Measurements from ENCODE around the gene ADORA2B.

The ADORA2B gene

DNA sequence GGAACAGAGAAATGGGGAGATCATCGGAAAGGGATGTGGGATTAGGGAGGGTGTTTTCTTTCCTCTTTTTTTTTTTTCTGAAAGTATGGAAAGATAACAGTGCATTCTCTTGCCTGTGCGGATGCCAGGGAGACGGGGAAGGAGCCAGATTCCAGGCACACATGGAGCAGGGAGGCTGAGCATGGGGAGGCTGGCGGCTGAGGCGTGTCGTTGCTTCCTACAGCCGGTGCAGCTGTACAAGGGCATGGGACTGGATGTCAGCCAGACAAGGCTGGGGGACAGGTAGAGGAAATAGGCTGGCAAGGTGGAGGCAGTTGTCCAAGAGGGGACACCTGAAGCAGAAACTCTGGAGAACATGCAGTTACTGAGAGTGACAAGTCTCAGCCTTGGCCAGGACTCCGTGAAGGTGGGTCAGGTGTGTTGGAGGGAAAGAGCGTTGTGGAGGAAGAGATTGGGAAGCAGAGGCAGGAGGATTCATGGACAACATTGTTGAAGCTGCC is 16.6 kb upstream of the ADORA2B start:
- H3K36me3 ChIP-seq (ENCODE audit: low read length) = no peaks in the 10 kb centered on the region
- H3K27ac ChIP-seq (ENCODE audit: low read depth, low read length) = no peak overlapping the region
- H4K20me1 ChIP-seq (ENCODE audit: low read depth, low read length) = no peaks in the 10 kb centered on the region
- no peaks in the 10 kb centered on the region for H3K79me2 ChIP-seq (ENCODE audit: insufficient read depth, low read length)
- H3K4me3 ChIP-seq (ENCODE audit: insufficient read depth, low read length, poor library complexity, severe bottlenecking) = no peak overlapping the region
- no peak overlapping the region for H3K4me2 ChIP-seq (ENCODE audit: low read depth, low read length, poor library complexity, severe bottlenecking)
- H3K9ac ChIP-seq (ENCODE audit: low read length) = no peak overlapping the region
- TF ChIP-seq, protein P1, sequence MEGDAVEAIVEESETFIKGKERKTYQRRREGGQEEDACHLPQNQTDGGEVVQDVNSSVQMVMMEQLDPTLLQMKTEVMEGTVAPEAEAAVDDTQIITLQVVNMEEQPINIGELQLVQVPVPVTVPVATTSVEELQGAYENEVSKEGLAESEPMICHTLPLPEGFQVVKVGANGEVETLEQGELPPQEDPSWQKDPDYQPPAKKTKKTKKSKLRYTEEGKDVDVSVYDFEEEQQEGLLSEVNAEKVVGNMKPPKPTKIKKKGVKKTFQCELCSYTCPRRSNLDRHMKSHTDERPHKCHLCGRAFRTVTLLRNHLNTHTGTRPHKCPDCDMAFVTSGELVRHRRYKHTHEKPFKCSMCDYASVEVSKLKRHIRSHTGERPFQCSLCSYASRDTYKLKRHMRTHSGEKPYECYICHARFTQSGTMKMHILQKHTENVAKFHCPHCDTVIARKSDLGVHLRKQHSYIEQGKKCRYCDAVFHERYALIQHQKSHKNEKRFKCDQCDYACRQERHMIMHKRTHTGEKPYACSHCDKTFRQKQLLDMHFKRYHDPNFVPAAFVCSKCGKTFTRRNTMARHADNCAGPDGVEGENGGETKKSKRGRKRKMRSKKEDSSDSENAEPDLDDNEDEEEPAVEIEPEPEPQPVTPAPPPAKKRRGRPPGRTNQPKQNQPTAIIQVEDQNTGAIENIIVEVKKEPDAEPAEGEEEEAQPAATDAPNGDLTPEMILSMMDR (IDR thresholded peaks at IDR 0.05; ENCODE audit: insufficient read depth, low read length, poor library complexity, severe bottlenecking) = no peak
- no peak for TF ChIP-seq EZH2phosphoT487 (conservative IDR thresholded peaks at IDR 0.05; ENCODE audit: low read length)
- H2AFZ ChIP-seq (ENCODE audit: low read depth, low read length, severe bottlenecking) = no peak overlapping the region
- no peaks in the 10 kb centered on the region for H3F3A ChIP-seq (ENCODE audit: insufficient read depth)
- no peaks in the 10 kb centered on the region for H3K9me2 ChIP-seq (replicated peaks; ENCODE audit: insufficient read depth, low read length)
- no peaks in the 10 kb centered on the region for H3K9me3 ChIP-seq (ENCODE audit: insufficient read depth, low read length)
- H3K27me3 ChIP-seq (ENCODE audit: low read length) = no peaks in the 10 kb centered on the region

DNA sequence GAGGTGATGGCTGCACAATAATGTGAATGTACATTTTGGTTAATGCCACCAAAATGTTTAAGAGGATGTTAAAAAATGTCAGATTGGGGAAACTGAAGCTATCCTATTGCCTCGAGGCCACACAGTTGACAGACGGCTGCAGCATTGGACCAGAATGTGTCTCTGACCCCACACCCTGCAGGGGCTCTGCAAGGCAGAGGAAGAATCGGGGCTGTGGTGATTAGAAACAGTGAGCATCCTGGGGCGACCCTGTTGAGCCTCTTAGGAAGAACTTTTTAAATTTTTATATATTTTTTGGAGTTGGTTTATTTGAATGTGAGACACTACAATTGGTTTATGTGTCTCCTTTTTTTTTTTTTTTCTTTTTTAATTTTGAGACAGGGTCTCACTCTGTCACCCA is 15.0 kb upstream of the ADORA2B start:
- H4K20me1 ChIP-seq (ENCODE audit: low read depth, low read length) = no peaks in the 10 kb centered on the region
- TF ChIP-seq EZH2phosphoT487 (conservative IDR thresholded peaks at IDR 0.05; ENCODE audit: low read length) = no peak
- TF ChIP-seq, protein P1 (IDR thresholded peaks at IDR 0.05; ENCODE audit: insufficient read depth, low read length, poor library complexity, severe bottlenecking) = no peak
- no peak overlapping the region for H2AFZ ChIP-seq (ENCODE audit: low read depth, low read length, severe bottlenecking)
- H3K27ac ChIP-seq (ENCODE audit: low read depth, low read length) = no peak overlapping the region
- no peak overlapping the region for H3K4me3 ChIP-seq (ENCODE audit: insufficient read depth, low read length, poor library complexity, severe bottlenecking)
- no peaks in the 10 kb centered on the region for H3F3A ChIP-seq (ENCODE audit: insufficient read depth)
- no peaks in the 10 kb centered on the region for H3K27me3 ChIP-seq (ENCODE audit: low read length)
- H3K79me2 ChIP-seq (ENCODE audit: insufficient read depth, low read length) = no peaks in the 10 kb centered on the region
- H3K9me2 ChIP-seq (replicated peaks; ENCODE audit: insufficient read depth, low read length) = no peaks in the 10 kb centered on the region
- H3K36me3 ChIP-seq (ENCODE audit: low read length) = no peaks in the 10 kb centered on the region
- H3K9me3 ChIP-seq (ENCODE audit: insufficient read depth, low read length) = no peaks in the 10 kb centered on the region
- H3K4me2 ChIP-seq (ENCODE audit: low read depth, low read length, poor library complexity, severe bottlenecking) = no peak overlapping the region
- no peak overlapping the region for H3K9ac ChIP-seq (ENCODE audit: low read length)

DNA sequence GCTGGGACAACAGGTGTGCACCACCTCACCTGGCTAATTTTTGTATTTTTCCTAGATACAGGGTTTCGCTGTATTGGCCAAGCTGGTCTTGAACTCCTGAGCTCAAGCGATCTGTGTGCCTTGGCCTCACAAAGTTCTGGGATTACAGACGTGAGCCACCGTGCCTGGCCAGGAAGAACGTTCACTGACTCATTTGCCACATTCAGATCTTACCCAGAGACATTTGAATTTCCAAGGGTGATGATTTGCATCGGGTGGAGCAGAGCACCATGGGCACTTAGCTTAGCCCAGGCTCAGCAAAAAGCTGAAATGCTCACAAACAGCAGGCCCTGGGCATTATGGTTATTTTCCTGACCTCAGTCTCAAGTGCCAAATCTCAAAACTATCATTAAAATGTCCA is 14.5 kb upstream of the ADORA2B start:
- Histone ChIP-seq H3K4me3 (ENCODE audit: insufficient read depth, low read length, poor library complexity, severe bottlenecking) (no peak overlapping the region), H3K4me2 (ENCODE audit: low read depth, low read length, poor library complexity, severe bottlenecking) (no peak overlapping the region), H3K9ac (ENCODE audit: low read length) (no peak overlapping the region), H2AFZ (ENCODE audit: low read depth, low read length, severe bottlenecking) (no peak overlapping the region), H3F3A (ENCODE audit: insufficient read depth) (no peaks in the 10 kb centered on the region), H3K27ac (ENCODE audit: low read depth, low read length) (no peak overlapping the region), H3K9me2 (replicated peaks; ENCODE audit: insufficient read depth, low read length) (no peaks in the 10 kb centered on the region), H3K36me3 (ENCODE audit: low read length) (no peaks in the 10 kb centered on the region), H3K79me2 (ENCODE audit: insufficient read depth, low read length) (no peaks in the 10 kb centered on the region), H3K27me3 (ENCODE audit: low read length) (no peaks in the 10 kb centered on the region), H3K9me3 (ENCODE audit: insufficient read depth, low read length) (no peaks in the 10 kb centered on the region), H4K20me1 (ENCODE audit: low read depth, low read length) (no peaks in the 10 kb centered on the region)
- TF ChIP-seq, protein P1 (IDR thresholded peaks at IDR 0.05; ENCODE audit: insufficient read depth, low read length, poor library complexity, severe bottlenecking) = no peak
- TF ChIP-seq EZH2phosphoT487 (conservative IDR thresholded peaks at IDR 0.05; ENCODE audit: low read length) = no peak

All from SU-DHL-6 (cell line).